SK-N-SH treated with all-trans-retinoic acid at 6 μM for 48 hours (cell line): ENCODE measurements around the gene RPP25L.

Experiments
- ATAC-seq: fragments of 200-7000 bp; cut with Tn5 transposase; 3 replicates; pipeline ENCODE4 v1.9.1; 2020; ENCODE audit warnings: mild to moderate bottlenecking, moderate library complexity
- ARNTL ChIP-seq: fragments of 450-650 bp; formaldehyde crosslinking; IDR thresholded peaks from 2 replicates; pipeline ENCODE4 v1.5.0; 2020; ENCODE audit warnings: low read depth, mild to moderate bottlenecking, moderate library complexity, borderline replicate concordance
- BACH2 ChIP-seq: fragments of 250-450 bp; sonication (Bioruptor Pico); IDR thresholded peaks from 2 replicates; pipeline ENCODE4 v1.9.0; 2021; ENCODE audit warnings: mild to moderate bottlenecking, borderline replicate concordance
- CREB5 ChIP-seq: fragments of 250-450 bp; sonication (Bioruptor Pico); IDR thresholded peaks from 2 replicates; pipeline ENCODE4 v1.5.1; 2020; ENCODE audit warnings: low read depth, mild to moderate bottlenecking, moderate library complexity
- CSDC2 ChIP-seq: fragments of 250-450 bp; sonication (Bioruptor Pico); IDR thresholded peaks from 2 replicates; pipeline ENCODE4 v1.5.0; 2020; ENCODE audit warnings: mild to moderate bottlenecking, moderate library complexity
- GLIS3 ChIP-seq: fragments of 250-450 bp; sonication (Bioruptor Pico); IDR thresholded peaks from 2 replicates; pipeline ENCODE4 v1.5.0; 2020; ENCODE audit warnings: mild to moderate bottlenecking, moderate library complexity
- ISL1 ChIP-seq: fragments of 250-450 bp; sonication (Bioruptor Pico); IDR thresholded peaks from 2 replicates; pipeline ENCODE4 v2.1.2; 2022; ENCODE audit warnings: mild to moderate bottlenecking, moderate library complexity
- OSR1 ChIP-seq: fragments of 250-450 bp; sonication (Bioruptor Pico); IDR thresholded peaks from 2 replicates; pipeline ENCODE4 v1.8.0; 2022; ENCODE audit warnings: moderate library complexity, mild to moderate bottlenecking, inconsistent platforms
- PATZ1 ChIP-seq: fragments of 250-450 bp; sonication (Bioruptor Pico); IDR thresholded peaks from 2 replicates; pipeline ENCODE4 v1.8.0; 2020; ENCODE audit warnings: mild to moderate bottlenecking, moderate library complexity, borderline replicate concordance
- POU6F1 ChIP-seq: fragments of 250-450 bp; sonication (Bioruptor Pico); IDR thresholded peaks from 2 replicates; pipeline ENCODE4 v1.8.0; 2021; ENCODE audit warnings: low read depth, mild to moderate bottlenecking, moderate library complexity, borderline replicate concordance
- PPARA ChIP-seq: fragments of 250-450 bp; sonication (Bioruptor Pico); IDR thresholded peaks from 2 replicates; pipeline ENCODE4 v1.5.0; 2020; ENCODE audit warnings: mild to moderate bottlenecking, borderline replicate concordance
- RARB ChIP-seq: fragments of 250-450 bp; sonication (Bioruptor Pico); IDR thresholded peaks from 2 replicates; pipeline ENCODE4 v1.8.0; 2021; ENCODE audit warnings: mild to moderate bottlenecking, moderate library complexity
- SNAI2 ChIP-seq: fragments of 250-450 bp; sonication (Bioruptor Pico); IDR thresholded peaks from 2 replicates; pipeline ENCODE4 v1.5.0; 2020; ENCODE audit warnings: mild to moderate bottlenecking, moderate library complexity
- TCF4 ChIP-seq: fragments of 250-450 bp; sonication (Bioruptor Pico); IDR thresholded peaks from 2 replicates; pipeline ENCODE4 v1.8.0; 2021; ENCODE audit warnings: mild to moderate bottlenecking, moderate library complexity, borderline replicate concordance
- TOX ChIP-seq: fragments of 250-450 bp; sonication (Bioruptor Pico); IDR thresholded peaks from 2 replicates; pipeline ENCODE4 v1.8.0; 2021; ENCODE audit warnings: mild to moderate bottlenecking, moderate library complexity, borderline replicate concordance
- TSHZ2 ChIP-seq: fragments of 250-450 bp; sonication (Bioruptor Pico); IDR thresholded peaks from 2 replicates; pipeline ENCODE4 v1.5.0; 2020; ENCODE audit warnings: mild to moderate bottlenecking, moderate library complexity
- ZC3H10 ChIP-seq: fragments of 250-450 bp; sonication (Bioruptor Pico); IDR thresholded peaks from 2 replicates; pipeline ENCODE4 v1.5.1; 2021; ENCODE audit warnings: mild to moderate bottlenecking, moderate library complexity
- ZNF565 ChIP-seq: fragments of 450-650 bp; formaldehyde crosslinking; conservative IDR thresholded peaks from 2 replicates; pipeline ENCODE4 v1.5.0; 2020; ENCODE audit warnings: low read depth, mild to moderate bottlenecking, moderate library complexity
- ZNF70 ChIP-seq: fragments of 450-650 bp; formaldehyde crosslinking; IDR thresholded peaks from 2 replicates; pipeline ENCODE4 v1.5.0; 2020; ENCODE audit warnings: mild to moderate bottlenecking, moderate library complexity
- ZNF8 ChIP-seq: fragments of 450-650 bp; formaldehyde crosslinking; IDR thresholded peaks from 2 replicates; pipeline ENCODE4 v1.5.0; 2020; ENCODE audit warnings: mild to moderate bottlenecking, moderate library complexity
- TF ChIP-seq, protein P1 (sequence below): fragments of 250-450 bp; sonication (Bioruptor Pico); IDR thresholded peaks from 2 replicates; pipeline ENCODE4 v1.5.1; 2021; ENCODE audit warnings: mild to moderate bottlenecking, moderate library complexity

The RPP25L gene

DNA sequence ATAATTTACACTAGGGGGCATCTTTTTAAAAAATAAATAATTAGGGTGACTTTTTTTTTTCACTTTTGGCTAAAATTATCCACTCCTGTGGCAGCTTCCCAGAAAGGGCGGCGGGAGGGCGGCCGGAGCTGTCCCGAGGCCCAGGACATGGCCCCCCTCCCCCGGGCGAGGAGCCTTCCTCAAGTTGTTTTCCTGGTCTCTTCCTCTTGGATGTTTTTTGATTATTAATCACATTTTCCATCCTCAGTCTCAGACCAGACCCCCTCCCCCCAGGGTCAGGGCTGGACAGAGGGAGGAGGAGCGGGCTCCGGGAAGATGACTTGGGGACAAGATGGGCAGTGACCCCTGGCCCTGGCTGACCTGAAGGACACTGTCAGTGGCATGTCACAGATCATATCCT, 17.7 kb downstream of the RPP25L start:
- TF ChIP-seq POU6F1 (CRISPR knock-in tag): no peak
- TF ChIP-seq, protein P1, sequence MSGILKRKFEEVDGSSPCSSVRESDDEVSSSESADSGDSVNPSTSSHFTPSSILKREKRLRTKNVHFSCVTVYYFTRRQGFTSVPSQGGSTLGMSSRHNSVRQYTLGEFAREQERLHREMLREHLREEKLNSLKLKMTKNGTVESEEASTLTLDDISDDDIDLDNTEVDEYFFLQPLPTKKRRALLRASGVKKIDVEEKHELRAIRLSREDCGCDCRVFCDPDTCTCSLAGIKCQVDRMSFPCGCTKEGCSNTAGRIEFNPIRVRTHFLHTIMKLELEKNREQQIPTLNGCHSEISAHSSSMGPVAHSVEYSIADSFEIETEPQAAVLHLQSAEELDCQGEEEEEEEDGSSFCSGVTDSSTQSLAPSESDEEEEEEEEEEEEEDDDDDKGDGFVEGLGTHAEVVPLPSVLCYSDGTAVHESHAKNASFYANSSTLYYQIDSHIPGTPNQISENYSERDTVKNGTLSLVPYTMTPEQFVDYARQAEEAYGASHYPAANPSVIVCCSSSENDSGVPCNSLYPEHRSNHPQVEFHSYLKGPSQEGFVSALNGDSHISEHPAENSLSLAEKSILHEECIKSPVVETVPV: no peak
- no peak for TF ChIP-seq PPARA (CRISPR knock-in tag)
- no peak for TF ChIP-seq SNAI2 (CRISPR knock-in tag)
- TF ChIP-seq OSR1 (CRISPR knock-in tag): no peak
- no peak for TF ChIP-seq TSHZ2 (CRISPR knock-in tag)
- no peak for TF ChIP-seq CSDC2
- no peak for TF ChIP-seq ARNTL (CRISPR knock-in tag)
- no peak for TF ChIP-seq TCF4 (CRISPR knock-in tag)
- no peak for TF ChIP-seq ISL1 (CRISPR knock-in tag)
- TF ChIP-seq BACH2 (CRISPR knock-in tag): no peak
- no peak for TF ChIP-seq ZNF8 (CRISPR knock-in tag)
- TF ChIP-seq ZNF565 (CRISPR knock-in tag): no peak
- TF ChIP-seq ZNF70 (CRISPR knock-in tag): no peak
- no peak for TF ChIP-seq GLIS3 (CRISPR knock-in tag)
- TF ChIP-seq PATZ1 (CRISPR knock-in tag): no peak
- no peak for TF ChIP-seq TOX (CRISPR knock-in tag)
- TF ChIP-seq ZC3H10: no peak
- no peak for TF ChIP-seq CREB5 (CRISPR knock-in tag)
- ATAC-seq: no peak

GRCh38 chr9:34592895-34593601, 18.8 kb downstream of the RPP25L start:
- ATAC-seq: no peak
- no peak for TF ChIP-seq RARB (CRISPR knock-in tag)
- TF ChIP-seq, all 23 proteins: peak for 0
